H9 (cell line): ENCODE data around the gene PLCZ1. TPM values are rescaled to one million over a fixed set of nuclear protein-coding genes. Genes with fewer than 3 reads are reported as not detected.

Source experiments
- DNase-seq: peaks from one replicate; pipeline ENCODE4 v3.0.0-alpha.2; 2017
- H2AFZ ChIP-seq: one replicate; pipeline ENCODE4 v1.6.1; 2013; ENCODE audit warnings: mild to moderate bottlenecking, low read length, control low read depth, moderate library complexity
- H2AK5ac ChIP-seq: 2 replicates; pipeline ENCODE4 v1.6.1; 2013; ENCODE audit warnings: low read length, control low read depth, mixed read lengths; ENCODE audit not compliant: insufficient read length
- H2BK120ac ChIP-seq: one replicate; pipeline ENCODE4 v1.6.1; 2013; ENCODE audit warnings: low read depth, mild to moderate bottlenecking, low read length, control low read depth, inconsistent platforms; ENCODE audit not compliant: poor library complexity, severe bottlenecking
- H2BK12ac ChIP-seq: 2 replicates; pipeline ENCODE4 v1.6.1; 2013; ENCODE audit warnings: low read length, control low read depth, mixed read lengths, low read depth; ENCODE audit not compliant: insufficient read length
- H2BK15ac ChIP-seq: 2 replicates; pipeline ENCODE4 v1.6.1; 2013; ENCODE audit warnings: low read depth, low read length, control low read depth
- H2BK20ac ChIP-seq: one replicate; pipeline ENCODE4 v1.6.1; 2013; ENCODE audit warnings: low read depth, mild to moderate bottlenecking, low read length, control low read depth, inconsistent platforms; ENCODE audit not compliant: poor library complexity, severe bottlenecking
- H2BK5ac ChIP-seq: 2 replicates; pipeline ENCODE4 v1.6.1; 2013; ENCODE audit warnings: low read length, control low read depth, mixed read lengths; ENCODE audit not compliant: insufficient read length
- H3K14ac ChIP-seq: 2 replicates; pipeline ENCODE4 v1.6.1; 2013; ENCODE audit warnings: low read length, control low read depth; ENCODE audit not compliant: insufficient read depth
- H3K18ac ChIP-seq: 2 replicates; pipeline ENCODE4 v1.6.1; 2013; ENCODE audit warnings: low read depth, mild to moderate bottlenecking, mixed read lengths, low read length, control low read depth; ENCODE audit not compliant: insufficient read length
- H3K23ac ChIP-seq: 2 replicates; pipeline ENCODE4 v1.6.1; 2013; ENCODE audit warnings: low read length, control low read depth, mixed read lengths, low read depth; ENCODE audit not compliant: insufficient read length
- H3K23me2 ChIP-seq: 2 replicates; pipeline ENCODE4 v1.6.1; 2013; ENCODE audit warnings: low read depth, mild to moderate bottlenecking, mixed read lengths, low read length, control low read depth; ENCODE audit not compliant: insufficient read length, poor library complexity, severe bottlenecking
- H3K27ac ChIP-seq: 2 replicates; pipeline ENCODE4 v1.5.1; 2013; ENCODE audit warnings: low read length, control low read depth, mixed read lengths, low read depth; ENCODE audit not compliant: insufficient read length
- H3K27me3 ChIP-seq: 2 replicates; pipeline ENCODE4 v1.6.1; 2013; ENCODE audit warnings: low read length, control low read depth, inconsistent platforms; ENCODE audit not compliant: insufficient read depth
- H3K4ac ChIP-seq: 2 replicates; pipeline ENCODE4 v1.6.1; 2013; ENCODE audit warnings: low read depth, mild to moderate bottlenecking, control low read depth, inconsistent platforms, low read length, moderate library complexity
- H3K4me1 ChIP-seq: 2 replicates; pipeline ENCODE4 v1.6.1; 2013; ENCODE audit warnings: low read length, control low read depth, inconsistent platforms; ENCODE audit not compliant: insufficient read depth
- H3K4me2 ChIP-seq: 2 replicates; pipeline ENCODE4 v1.6.1; 2013; ENCODE audit warnings: low read length, control low read depth, mixed read lengths; ENCODE audit not compliant: insufficient read length, insufficient read depth
- H3K56ac ChIP-seq: 2 replicates; pipeline ENCODE4 v1.6.1; 2013; ENCODE audit warnings: low read depth, mild to moderate bottlenecking, mixed read lengths, low read length, control low read depth; ENCODE audit not compliant: insufficient read length
- H3K79me1 ChIP-seq: 2 replicates; pipeline ENCODE4 v1.6.1; 2013; ENCODE audit warnings: low read depth, mild to moderate bottlenecking, moderate library complexity, low read length, control low read depth, inconsistent platforms; ENCODE audit not compliant: insufficient read depth, poor library complexity, severe bottlenecking
- H3K79me2 ChIP-seq: 2 replicates; pipeline ENCODE4 v1.6.1; 2013; ENCODE audit warnings: low read length, control low read depth, inconsistent platforms; ENCODE audit not compliant: insufficient read depth
- H3K9ac ChIP-seq: 2 replicates; pipeline ENCODE4 v1.6.1; 2013; ENCODE audit warnings: low read length, control low read depth, mixed read lengths; ENCODE audit not compliant: insufficient read length; ENCODE audit errors: extremely low read depth
- H3K9me3 ChIP-seq: one replicate; pipeline ENCODE4 v1.6.1; 2013; ENCODE audit warnings: low read depth, low read length, inconsistent platforms; ENCODE audit not compliant: control insufficient read depth
- H3T11ph ChIP-seq: one replicate; pipeline ENCODE4 v1.6.1; 2013; ENCODE audit warnings: mild to moderate bottlenecking, low read length, control low read depth, inconsistent platforms
- H4K20me1 ChIP-seq: one replicate; pipeline ENCODE4 v1.6.1; 2013; ENCODE audit not compliant: control insufficient read depth, insufficient read length, insufficient read depth
- H4K5ac ChIP-seq: 2 replicates; pipeline ENCODE4 v1.6.1; 2013; ENCODE audit warnings: low read depth, mild to moderate bottlenecking, mixed read lengths, low read length, control low read depth; ENCODE audit not compliant: insufficient read length
- H4K8ac ChIP-seq: replicated peaks from 2 replicates; pipeline ENCODE4 v1.6.1; 2013; ENCODE audit warnings: low read length, control low read depth, mixed read lengths, low read depth; ENCODE audit not compliant: insufficient read length
- H4K91ac ChIP-seq: 2 replicates; pipeline ENCODE4 v1.6.1; 2013; ENCODE audit warnings: low read depth, mild to moderate bottlenecking, moderate library complexity, mixed read lengths, low read length, control low read depth; ENCODE audit not compliant: insufficient read length
- H3K27ac Mint-ChIP-seq, 3 experiments: 2 replicates in 2 of 3; 3 replicates in 1 of 3; pipeline ENCODE4 v1.8.0; 2020 to 2021; ENCODE audit warnings: mixed read lengths in 3 of 3, mild to moderate bottlenecking in 1 of 3, moderate library complexity in 1 of 3
- H3K27me3 Mint-ChIP-seq: 2 replicates; pipeline ENCODE4 v1.8.0; 2021; ENCODE audit warnings: low read depth, mild to moderate bottlenecking, moderate library complexity, mixed read lengths
- H3K36me3 Mint-ChIP-seq, 3 experiments: 2 replicates in 2 of 3; 3 replicates in 1 of 3; pipeline ENCODE4 v1.8.0; 2020 to 2021; ENCODE audit warnings: low read depth in 3 of 3, mixed read lengths in 3 of 3; ENCODE audit not compliant: insufficient read depth in 1 of 3
- H3K4me1 Mint-ChIP-seq, 2 experiments: 2 replicates each; pipeline ENCODE4 v1.8.0; 2020; ENCODE audit warnings: mixed read lengths in 2 of 2
- H3K4me3 Mint-ChIP-seq, 2 experiments: 2 replicates in 1 of 2; 3 replicates in 1 of 2; pipeline ENCODE4 v1.8.0; 2020 to 2021; ENCODE audit warnings: mild to moderate bottlenecking in 2 of 2, mixed read lengths in 2 of 2, moderate library complexity in 1 of 2
- H3K9me3 Mint-ChIP-seq, 2 experiments: 2 replicates in 1 of 2; 3 replicates in 1 of 2; pipeline ENCODE4 v1.8.0; 2020; ENCODE audit warnings: mild to moderate bottlenecking in 2 of 2, mixed read lengths in 2 of 2, moderate library complexity in 1 of 2
- CTCF ChIP-seq: fragments of 200-600 bp; sonication (generic); conservative IDR thresholded peaks from 3 replicates; pipeline ENCODE4 v1.8.0; 2021; ENCODE audit warnings: antibody characterized with exemption, mild to moderate bottlenecking
- WGBS: extraction: QIAGEN DNeasy Blood & Tissue Kit; methylation state at CpG from one replicate; pipeline ENCODE4 v1.1.7; 2013; ENCODE audit warnings: missing lambda C conversion rate, low lambda C conversion rate, mixed read lengths; ENCODE audit not compliant: insufficient read length; ENCODE audit errors: extremely low coverage; 5-methylcytosine and 5-hydroxymethylcytosine counted together
- total RNA-seq: library from RNA; stranded (reverse); gene quantifications from 2 replicates; pipeline ENCODE4 v1.2.1, GENCODE V29; 2021

Gene PLCZ1
- total RNA-seq, 1 experiment from 2014 or later: not detected

GRCh38 chr12:18646286-18646890 lies 91.4 kb downstream of the PLCZ1 start:
- DNase-seq: no peak
- no peak overlapping the region for H2AK5ac ChIP-seq
- no peak overlapping the region for H3K18ac ChIP-seq
- H3K4me2 ChIP-seq: no peak overlapping the region
- H3K23me2 ChIP-seq: no peaks in the 10 kb centered on the region
- no peak overlapping the region for H3K14ac ChIP-seq
- H4K5ac ChIP-seq: no peak overlapping the region
- H3K27me3 Mint-ChIP-seq: no peaks in the 10 kb centered on the region
- no peak overlapping the region for H2BK5ac ChIP-seq
- no peak overlapping the region for H3K23ac ChIP-seq
- no peak overlapping the region for H3K27ac ChIP-seq
- H3K36me3 Mint-ChIP-seq: no peaks in the 10 kb centered on the region
- no peaks in the 10 kb centered on the region for H3K79me1 ChIP-seq
- WGBS: no CpG with 5 or more reads among the region's 6 CpGs
- no peak overlapping the region for H4K8ac ChIP-seq
- no peak overlapping the region for H2BK120ac ChIP-seq
- no peaks in the 10 kb centered on the region for H3K9me3 ChIP-seq
- no peaks in the 10 kb centered on the region for H3K79me2 ChIP-seq
- H2BK12ac ChIP-seq: no peak overlapping the region
- H3K27ac Mint-ChIP-seq: 0 out of 7 replicates have a peak overlapping the region, but pooled peaks of 1 of the 3 experiments have one; percentile 41
- no peak overlapping the region for H3K56ac ChIP-seq
- no peak overlapping the region for H3K9ac ChIP-seq
- H3K4me1 Mint-ChIP-seq: no peaks in the 10 kb centered on the region; a peak in 1 of 4 replicates
- H3K4ac ChIP-seq: no peak overlapping the region
- no peak overlapping the region for H4K91ac ChIP-seq
- no peak overlapping the region for H3K4me3 Mint-ChIP-seq
- no peak overlapping the region for H2BK15ac ChIP-seq
- no peak overlapping the region for H2BK20ac ChIP-seq
- H3K9me3 Mint-ChIP-seq: no peaks in the 10 kb centered on the region
- no peak overlapping the region for H2AFZ ChIP-seq
- H3K27me3 ChIP-seq: no peaks in the 10 kb centered on the region
- H4K20me1 ChIP-seq: no peaks in the 10 kb centered on the region
- no peak for TF ChIP-seq CTCF
- H3K4me1 ChIP-seq: no peaks in the 10 kb centered on the region
- no peak overlapping the region for H3T11ph ChIP-seq
